ENCODE results near the gene PRKCQ. TPM values are rescaled to one million over a fixed set of nuclear protein-coding genes. Genes with fewer than 3 reads are reported as not detected.
"Not testable (repeated sequence)": the region's sequence is repeated elsewhere in the genome, so short reads cannot be mapped to it uniquely, and the experiment has no call there.

PRKCQ gene
- total RNA-seq, 2 experiments from 2014 or later: 44.9 to 45.9 TPM

DNA sequence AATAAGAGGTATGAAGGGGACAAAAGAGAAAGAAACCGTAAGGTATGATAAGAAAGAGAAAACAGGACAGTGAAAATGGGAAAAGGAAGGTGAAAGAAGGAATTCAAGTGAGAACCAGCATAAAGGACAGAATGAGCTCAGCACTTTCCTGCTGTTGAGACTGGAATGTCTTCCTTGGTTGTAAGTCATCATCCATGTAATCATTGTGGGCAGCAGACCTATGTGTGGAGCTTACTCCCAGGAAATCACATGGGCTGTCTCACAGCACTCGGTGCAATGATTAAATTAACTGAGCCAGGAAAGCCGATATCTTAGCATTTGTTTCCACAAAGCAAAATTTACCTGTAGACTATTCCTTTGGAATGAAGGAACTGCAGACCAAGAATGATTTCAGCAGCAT lies 118.1 kb downstream of the PRKCQ start:
- H3K27ac Mint-ChIP-seq: peak overlapping the region; percentile 30
- no peaks in the 10 kb centered on the region for H3K27me3 Mint-ChIP-seq
- peaks cover 78% of the 10 kb centered on the region for H3K36me3 Mint-ChIP-seq
- peaks cover 9% of the 10 kb centered on the region for H3K9me3 Mint-ChIP-seq
- no peak overlapping the region for H3K4me3 Mint-ChIP-seq
- H3K4me1 Mint-ChIP-seq: peaks cover 34% of the 10 kb centered on the region
- DNase-seq: no peak

DNA sequence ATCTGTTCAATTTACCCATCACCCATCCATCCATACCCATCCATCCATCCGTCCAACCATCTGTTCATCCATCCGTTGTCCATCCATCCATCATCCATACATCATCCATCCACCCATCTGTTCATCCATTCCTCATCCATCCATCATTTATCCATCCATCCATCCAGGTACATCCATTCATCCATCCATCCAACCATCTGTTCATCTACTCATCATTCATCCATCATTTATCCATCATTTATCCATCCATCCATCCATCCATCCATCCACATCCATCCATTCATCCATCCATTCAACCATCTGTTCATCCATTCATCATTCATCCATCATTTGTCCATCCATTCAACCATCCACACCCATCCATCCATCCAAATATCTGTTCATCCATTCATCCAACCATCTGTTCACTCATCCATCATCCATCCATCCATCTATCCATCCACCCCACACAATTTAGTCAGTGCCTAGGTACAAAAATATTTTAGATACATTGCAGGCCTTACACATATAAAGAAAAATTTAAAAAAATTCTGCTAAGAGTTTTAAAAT lies 119.1 kb downstream of the PRKCQ start:
- Mint-ChIP-seq H3K4me1 (peaks cover 27% of the 10 kb centered on the region), H3K9me3 (peaks cover 9% of the 10 kb centered on the region), H3K36me3 (peaks cover 80% of the 10 kb centered on the region), H3K4me3 (no peak overlapping the region), H3K27me3 (no peaks in the 10 kb centered on the region), H3K27ac (peak overlapping the region; percentile 5)
- DNase-seq: no peak

DNA sequence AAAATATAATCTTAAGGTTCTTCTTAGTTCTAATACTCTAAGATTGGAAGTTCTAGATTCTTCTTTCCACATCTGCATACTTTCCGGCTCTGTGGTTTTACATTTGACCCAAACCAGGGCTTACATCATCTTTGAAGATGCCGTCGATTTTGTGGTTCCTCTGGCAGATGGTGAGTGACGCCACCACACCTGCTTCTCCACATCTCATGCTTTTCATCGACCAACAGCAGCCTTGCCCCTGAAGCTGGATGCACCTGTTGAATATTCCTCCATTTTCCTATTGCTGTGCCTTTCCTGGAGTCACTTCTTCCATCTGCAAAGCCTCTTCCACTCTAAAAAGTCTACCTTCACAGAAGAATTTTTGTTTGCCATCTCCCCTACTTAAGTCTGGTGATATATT lies 121.3 kb downstream of the PRKCQ start:
- Mint-ChIP-seq H3K4me1 (peaks cover 18% of the 10 kb centered on the region), H3K27ac (peak overlapping the region; percentile 3), H3K27me3 (no peaks in the 10 kb centered on the region), H3K9me3 (peaks cover 12% of the 10 kb centered on the region), H3K36me3 (peaks cover 83% of the 10 kb centered on the region), H3K4me3 (no peak overlapping the region)
- no peak for DNase-seq

DNA sequence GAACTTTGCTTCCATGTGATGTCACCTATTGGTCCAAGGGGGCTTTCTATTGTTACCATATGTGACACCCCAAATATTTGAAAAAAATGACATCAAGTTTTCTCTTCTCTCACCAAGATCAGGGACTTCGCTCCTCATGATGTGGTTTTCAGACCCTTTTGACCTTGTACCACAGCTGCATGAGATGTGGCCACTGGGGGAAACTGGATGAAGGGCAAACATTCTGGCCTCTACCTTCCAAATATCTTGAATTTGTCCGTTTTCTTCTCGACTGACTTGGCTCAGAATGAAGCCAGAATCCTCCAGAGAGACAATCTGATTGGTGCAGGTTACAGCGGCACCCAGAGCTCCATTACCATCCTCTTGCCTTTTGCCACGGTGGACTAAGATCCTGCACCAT lies 122.7 kb downstream of the PRKCQ start:
- Mint-ChIP-seq H3K27me3 (no peaks in the 10 kb centered on the region), H3K4me1 (peaks cover 18% of the 10 kb centered on the region), H3K9me3 (peaks cover 12% of the 10 kb centered on the region), H3K4me3 (no peak overlapping the region), H3K27ac (no peak overlapping the region), H3K36me3 (peaks cover 86% of the 10 kb centered on the region)
- no peak for DNase-seq

DNA sequence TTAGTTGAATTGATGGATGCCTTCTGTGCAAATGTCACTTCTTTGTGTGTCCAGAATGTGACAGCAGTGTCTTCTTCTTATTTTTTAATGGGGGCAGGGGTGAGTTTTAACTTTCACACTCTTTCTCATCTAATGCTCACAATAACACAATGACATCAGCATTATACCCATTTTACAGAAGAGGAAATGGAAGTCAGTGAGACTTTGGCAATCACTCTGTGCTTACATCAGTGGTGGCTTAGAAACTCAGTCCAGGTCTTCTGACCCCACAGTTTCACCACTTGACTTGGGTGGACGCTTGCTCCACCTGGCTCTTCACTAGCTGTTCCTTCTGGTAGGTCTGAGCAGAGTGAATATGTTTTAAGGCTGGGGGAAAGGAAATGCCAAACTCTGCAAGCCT lies 124.0 kb downstream of the PRKCQ start:
- Mint-ChIP-seq H3K27ac (no peak overlapping the region), H3K4me3 (no peak overlapping the region), H3K4me1 (peaks cover 18% of the 10 kb centered on the region), H3K27me3 (no peaks in the 10 kb centered on the region), H3K36me3 (peaks cover 83% of the 10 kb centered on the region), H3K9me3 (peaks cover 11% of the 10 kb centered on the region)
- DNase-seq: no peak

DNA sequence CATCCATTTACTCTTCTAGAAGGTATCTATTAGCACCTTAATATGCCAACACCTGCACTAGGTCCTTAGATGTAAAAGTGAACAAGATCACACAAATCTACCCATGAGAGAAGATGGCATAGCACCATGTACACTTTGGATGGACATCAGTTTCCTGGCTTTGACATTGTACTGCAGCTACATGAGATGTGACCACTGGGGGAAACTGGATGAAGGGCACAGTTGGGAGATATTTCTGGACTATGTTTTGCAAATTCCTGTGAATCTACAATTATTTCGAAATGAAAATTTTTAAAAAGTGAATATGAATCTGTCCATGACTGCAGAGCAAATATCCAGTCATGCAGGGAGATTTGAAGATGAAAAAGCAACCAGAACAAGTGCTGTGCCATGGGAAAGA lies 124.5 kb downstream of the PRKCQ start:
- no peaks in the 10 kb centered on the region for H3K27me3 Mint-ChIP-seq
- H3K27ac Mint-ChIP-seq: no peak overlapping the region
- H3K4me1 Mint-ChIP-seq: peaks cover 18% of the 10 kb centered on the region
- peaks cover 7% of the 10 kb centered on the region for H3K9me3 Mint-ChIP-seq
- H3K4me3 Mint-ChIP-seq: no peak overlapping the region
- H3K36me3 Mint-ChIP-seq: peaks cover 80% of the 10 kb centered on the region
- DNase-seq: no peak

GRCh38 chr10:6446711-6447110 lies 133.4 kb downstream of the PRKCQ start:
- Mint-ChIP-seq H3K9me3 (no peaks in the 10 kb centered on the region), H3K4me1 (peaks cover 17% of the 10 kb centered on the region), H3K36me3 (peaks cover 19% of the 10 kb centered on the region), H3K4me3 (no peak overlapping the region), H3K27me3 (no peaks in the 10 kb centered on the region), H3K27ac (no peak overlapping the region)
- no peak for DNase-seq

DNA sequence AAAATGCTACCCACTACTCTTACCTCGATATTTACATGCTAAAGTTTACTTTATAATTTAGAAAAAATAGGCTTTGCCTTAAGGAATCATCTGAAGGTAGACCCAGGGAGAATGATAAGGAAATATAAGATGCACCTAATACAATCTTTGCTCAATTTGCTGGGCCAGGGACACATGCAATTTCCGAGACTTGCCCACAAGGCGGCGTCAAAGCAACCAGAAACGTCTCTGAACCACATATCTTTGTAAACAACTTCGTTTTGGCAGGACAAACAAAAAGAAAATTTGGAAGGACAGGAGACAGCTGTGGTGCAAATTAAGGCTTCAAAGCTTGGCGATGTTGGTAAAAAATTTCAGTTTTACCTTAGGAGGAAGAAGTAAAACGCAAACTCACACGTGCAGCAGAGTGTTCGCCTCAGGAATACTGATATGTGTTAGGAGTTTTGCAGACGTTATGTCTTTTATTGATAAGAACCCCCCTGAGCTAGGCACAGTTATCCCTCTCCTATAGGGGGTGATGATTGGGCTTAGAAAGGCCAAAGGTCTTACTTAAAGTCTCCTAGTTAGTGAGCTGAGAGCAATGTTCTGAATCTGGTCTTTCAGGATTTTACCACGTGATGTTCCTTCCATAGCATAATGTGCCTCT lies 134.3 kb downstream of the PRKCQ start:
- Mint-ChIP-seq H3K36me3 (peaks cover 23% of the 10 kb centered on the region), H3K9me3 (no peaks in the 10 kb centered on the region), H3K27ac (no peak overlapping the region), H3K4me3 (no peak overlapping the region), H3K27me3 (no peaks in the 10 kb centered on the region), H3K4me1 (peaks cover 17% of the 10 kb centered on the region)
- peak; percentile 29 for DNase-seq

DNA sequence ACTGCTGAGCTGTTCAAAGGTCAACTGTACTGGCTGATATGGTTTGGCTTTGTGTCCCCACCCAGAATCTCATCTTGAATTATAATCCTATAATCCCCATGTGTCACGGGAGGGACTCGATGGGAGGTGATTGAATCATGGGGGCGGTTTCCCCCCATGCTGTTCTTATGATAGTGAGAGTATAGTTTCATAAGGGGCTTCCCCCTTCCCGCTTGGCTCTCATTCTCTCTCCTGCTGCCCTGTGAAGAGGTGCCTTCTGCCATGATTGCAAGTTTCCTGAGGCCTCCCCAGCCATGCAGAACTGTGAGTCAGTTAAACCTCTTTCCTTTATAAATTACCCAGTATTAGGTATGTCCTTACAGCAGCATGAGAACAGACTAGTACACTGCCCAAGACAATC lies 140.2 kb downstream of the PRKCQ start:
- H3K27me3 Mint-ChIP-seq, H3K27ac Mint-ChIP-seq, H3K4me3 Mint-ChIP-seq, H3K9me3 Mint-ChIP-seq, DNase-seq: not testable (repeated sequence)
- Mint-ChIP-seq H3K4me1 (peaks cover 13% of the 10 kb centered on the region), H3K36me3 (peaks cover 43% of the 10 kb centered on the region)

GRCh38 chr10:6431861-6432260 lies 148.2 kb downstream of the PRKCQ start:
- Mint-ChIP-seq H3K9me3 (no peaks in the 10 kb centered on the region), H3K36me3 (peaks cover 28% of the 10 kb centered on the region), H3K27me3 (no peaks in the 10 kb centered on the region), H3K4me1 (peaks cover 2% of the 10 kb centered on the region), H3K4me3 (no peak overlapping the region), H3K27ac (no peak overlapping the region)
- DNase-seq: no peak

- peaks cover 4% of the 10 kb centered on the region for H3K4me1 Mint-ChIP-seq
Observed at GRCh38 chr10:6431186-6431585, 148.9 kb downstream of the PRKCQ start.

GRCh38 chr10:6430423-6430980 lies 149.6 kb downstream of the PRKCQ start:
- no peak for DNase-seq

More at GRCh38 chr10:6431186-6431585, 148.9 kb downstream of the PRKCQ start:
- no peak for DNase-seq
- peaks cover 29% of the 10 kb centered on the region for H3K36me3 Mint-ChIP-seq
- H3K27ac Mint-ChIP-seq: no peak overlapping the region
- no peak overlapping the region for H3K4me3 Mint-ChIP-seq
- no peaks in the 10 kb centered on the region for H3K9me3 Mint-ChIP-seq
- no peaks in the 10 kb centered on the region for H3K27me3 Mint-ChIP-seq

DNA sequence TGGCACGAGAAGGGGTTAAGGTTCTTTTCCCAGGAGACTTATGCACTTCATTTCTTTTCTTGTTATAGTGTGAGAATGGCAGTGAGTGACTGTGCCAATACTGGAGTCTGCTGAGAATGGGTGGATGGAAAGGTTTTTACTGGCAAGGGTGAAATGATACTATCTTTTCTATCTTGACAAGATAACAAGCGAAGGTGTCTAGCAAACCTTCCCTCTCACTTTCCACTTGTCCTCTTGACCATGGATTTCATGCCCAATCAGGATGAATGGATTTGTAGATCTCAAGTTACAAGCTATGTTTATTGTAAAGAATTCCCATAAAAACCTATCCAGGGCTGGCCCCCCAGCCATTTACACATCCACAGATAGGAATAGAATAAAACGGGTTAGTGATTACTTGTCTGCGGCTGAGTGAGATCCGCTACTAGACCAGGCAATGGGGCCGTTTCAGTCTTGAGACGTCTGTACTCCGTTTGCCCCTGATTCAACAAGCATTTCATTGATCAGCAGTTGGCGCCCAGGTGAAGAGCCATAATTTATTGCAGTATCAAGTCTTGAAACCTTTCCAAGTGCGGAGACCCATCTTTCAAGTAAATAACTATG lies 152.6 kb downstream of the PRKCQ start:
- no peaks in the 10 kb centered on the region for H3K9me3 Mint-ChIP-seq
- DNase-seq: no peak
- no peak overlapping the region for H3K4me3 Mint-ChIP-seq
- H3K27me3 Mint-ChIP-seq: no peaks in the 10 kb centered on the region
- peaks cover 32% of the 10 kb centered on the region for H3K4me1 Mint-ChIP-seq
- H3K27ac Mint-ChIP-seq: no peak overlapping the region
- peaks cover 52% of the 10 kb centered on the region for H3K36me3 Mint-ChIP-seq

More at GRCh38 chr10:6430423-6430980, 149.6 kb downstream of the PRKCQ start:
- no peaks in the 10 kb centered on the region for H3K27me3 Mint-ChIP-seq
- no peak overlapping the region for H3K27ac Mint-ChIP-seq
- H3K36me3 Mint-ChIP-seq: peaks cover 36% of the 10 kb centered on the region
- no peak overlapping the region for H3K4me3 Mint-ChIP-seq
- H3K9me3 Mint-ChIP-seq: no peaks in the 10 kb centered on the region
- H3K4me1 Mint-ChIP-seq: peaks cover 10% of the 10 kb centered on the region

GRCh38 chr10:6426317-6426716 lies 153.8 kb downstream of the PRKCQ start:
- Mint-ChIP-seq H3K4me1 (peaks cover 33% of the 10 kb centered on the region), H3K4me3 (no peak overlapping the region), H3K27ac (peak overlapping the region; percentile 6), H3K36me3 (peaks cover 57% of the 10 kb centered on the region), H3K9me3 (peaks cover 1% of the 10 kb centered on the region), H3K27me3 (no peaks in the 10 kb centered on the region)
- DNase-seq: no peak

DNA sequence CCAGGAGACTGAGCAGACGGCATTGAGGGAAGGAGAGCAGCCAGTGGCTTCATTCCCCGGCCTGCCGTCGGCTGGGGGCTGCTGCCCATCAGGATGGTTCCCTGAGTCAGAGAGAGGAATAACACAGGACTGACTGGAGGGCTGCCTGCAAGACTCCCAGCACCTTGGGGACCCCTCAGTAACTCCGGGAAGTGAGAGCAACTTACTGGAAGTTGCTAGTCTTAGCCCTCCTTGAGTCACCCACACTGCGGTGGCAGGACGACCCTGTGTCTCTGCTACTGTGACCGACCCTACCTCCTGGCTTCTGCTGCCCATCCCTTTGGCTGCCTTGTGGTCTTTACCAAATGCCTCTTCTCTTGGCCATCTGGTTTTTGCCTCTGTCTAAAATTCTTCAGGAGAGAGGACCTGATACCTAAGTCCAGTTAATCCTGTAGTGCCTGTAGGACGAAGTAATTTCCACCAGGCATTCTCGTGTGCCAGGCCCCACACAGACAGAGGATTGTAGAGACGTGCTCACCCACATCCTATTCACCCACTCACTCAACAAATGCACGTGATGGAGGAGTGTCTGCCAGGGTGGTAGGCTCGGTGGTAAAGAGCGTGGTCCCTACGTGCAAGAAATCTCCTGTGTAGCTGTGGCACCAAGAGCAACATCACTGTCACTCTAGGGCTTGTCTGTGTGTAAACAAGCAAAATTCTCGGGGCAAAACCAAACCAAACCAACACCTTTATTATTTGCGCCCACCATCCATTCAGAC lies 156.5 kb downstream of the PRKCQ start:
- peaks cover 5% of the 10 kb centered on the region for H3K9me3 Mint-ChIP-seq

More for the DNA sequence above, 156.5 kb downstream of the PRKCQ start:
- H3K4me1 Mint-ChIP-seq: peaks cover 33% of the 10 kb centered on the region
- no peak overlapping the region for H3K4me3 Mint-ChIP-seq
- peak overlapping the region; percentile 87 for H3K27ac Mint-ChIP-seq
- H3K36me3 Mint-ChIP-seq: peaks cover 58% of the 10 kb centered on the region
- H3K27me3 Mint-ChIP-seq: no peaks in the 10 kb centered on the region
- no peak for DNase-seq
